Trophoblast cell (in vitro differentiated cells and primary cell): ENCODE measurements around the gene JPH3.
A peak's percentile ranks its signal among the peaks of the same experiment; 100 is the strongest.

Source experiments
- DNase-seq, 2 donors: peaks; one replicate each; pipeline ENCODE4 v3.0.0-alpha.2; 2016
- H2AFZ ChIP-seq: 2 replicates; pipeline ENCODE4 v1.6.1; 2013; ENCODE audit warnings: low read length, moderate library complexity, mild to moderate bottlenecking; ENCODE audit not compliant: insufficient read depth, poor library complexity
- H2AK5ac ChIP-seq: 2 replicates; pipeline ENCODE4 v1.6.1; 2013; ENCODE audit warnings: mild to moderate bottlenecking, low read length
- H2BK120ac ChIP-seq: 2 replicates; pipeline ENCODE4 v1.6.1; 2013; ENCODE audit warnings: low read length, mild to moderate bottlenecking, moderate library complexity; ENCODE audit not compliant: insufficient read depth, poor library complexity
- H2BK12ac ChIP-seq: 2 replicates; pipeline ENCODE4 v1.6.1; 2013; ENCODE audit warnings: mild to moderate bottlenecking, low read length, moderate library complexity
- H2BK5ac ChIP-seq: 2 replicates; pipeline ENCODE4 v1.6.1; 2013; ENCODE audit warnings: low read length, low read depth, moderate library complexity, mild to moderate bottlenecking; ENCODE audit not compliant: poor library complexity
- H3K14ac ChIP-seq: 2 replicates; pipeline ENCODE4 v1.6.1; 2013; ENCODE audit warnings: mild to moderate bottlenecking, low read length
- H3K18ac ChIP-seq: 2 replicates; pipeline ENCODE4 v1.6.1; 2013; ENCODE audit warnings: mild to moderate bottlenecking, low read length
- H3K23ac ChIP-seq: 2 replicates; pipeline ENCODE4 v1.6.1; 2013; ENCODE audit warnings: low read length
- H3K27ac ChIP-seq: 2 replicates; pipeline ENCODE4 v1.5.1; 2013; ENCODE audit warnings: low read depth, mild to moderate bottlenecking, inconsistent platforms, low read length, moderate library complexity
- H3K27me3 ChIP-seq: 2 replicates; pipeline ENCODE4 v1.6.1; 2013; ENCODE audit warnings: inconsistent platforms, mild to moderate bottlenecking, low read length, moderate library complexity; ENCODE audit not compliant: insufficient read depth
- H3K36me3 ChIP-seq, 2 experiments: 1 replicate in 1 of 2; 2 replicates in 1 of 2; pipeline ENCODE4 v1.6.1; 2013; ENCODE audit warnings: low read length in 2 of 2, mild to moderate bottlenecking in 2 of 2, moderate library complexity in 1 of 2; ENCODE audit not compliant: insufficient read depth in 2 of 2, control insufficient read depth in 1 of 2
- H3K4ac ChIP-seq: 2 replicates; pipeline ENCODE4 v1.6.1; 2013; ENCODE audit warnings: low read depth, mild to moderate bottlenecking, low read length, moderate library complexity
- H3K4me1 ChIP-seq, 2 experiments: 1 replicate in 1 of 2; 2 replicates in 1 of 2; pipeline ENCODE4 v1.6.1; 2013; ENCODE audit warnings: low read length in 2 of 2, mild to moderate bottlenecking in 2 of 2, moderate library complexity in 1 of 2; ENCODE audit not compliant: insufficient read depth in 2 of 2, control insufficient read depth in 1 of 2
- H3K4me2 ChIP-seq: 2 replicates; pipeline ENCODE4 v1.6.1; 2013; ENCODE audit warnings: inconsistent platforms, mild to moderate bottlenecking, low read length, moderate library complexity
- H3K4me3 ChIP-seq: 2 replicates; pipeline ENCODE4 v1.5.1; 2013; ENCODE audit warnings: mild to moderate bottlenecking, low read depth, low read length, inconsistent platforms
- H3K79me1 ChIP-seq: one replicate; pipeline ENCODE4 v1.6.1; 2013; ENCODE audit warnings: low read length
- H3K79me2 ChIP-seq: 2 replicates; pipeline ENCODE4 v1.6.1; 2013; ENCODE audit warnings: low read length, mild to moderate bottlenecking; ENCODE audit not compliant: control insufficient read depth, insufficient read depth, poor library complexity
- H3K9ac ChIP-seq: 2 replicates; pipeline ENCODE4 v1.6.1; 2013; ENCODE audit warnings: mild to moderate bottlenecking, low read length
- H3K9me3 ChIP-seq: 2 replicates; pipeline ENCODE4 v1.6.1; 2013; ENCODE audit warnings: low read depth, mild to moderate bottlenecking, control low read depth, inconsistent platforms, low read length; ENCODE audit not compliant: insufficient read depth
- H4K12ac ChIP-seq: 2 replicates; pipeline ENCODE4 v1.6.1; 2013; ENCODE audit warnings: low read depth, mild to moderate bottlenecking, low read length, moderate library complexity
- H4K8ac ChIP-seq: 2 replicates; pipeline ENCODE4 v1.6.1; 2013; ENCODE audit warnings: low read depth, mild to moderate bottlenecking, low read length, moderate library complexity
- H4K91ac ChIP-seq: one replicate; pipeline ENCODE4 v1.6.1; 2013; ENCODE audit warnings: low read depth, mild to moderate bottlenecking, low read length, moderate library complexity
- WGBS: extraction: QIAGEN DNeasy Blood & Tissue Kit; methylation state at CpG from one replicate; pipeline ENCODE4 v1.1.7; 2013; ENCODE audit warnings: missing lambda C conversion rate; ENCODE audit not compliant: insufficient read length, insufficient coverage; ENCODE audit errors: extremely low coverage; 5-methylcytosine and 5-hydroxymethylcytosine counted together

Gene JPH3

GRCh38 chr16:87703071-87703470 is 100.8 kb downstream of the JPH3 start:
- Histone ChIP-seq H3K23ac (no peak overlapping the region), H3K27ac (no peak overlapping the region), H3K4ac (no peak overlapping the region), H3K79me1 (no peaks in the 10 kb centered on the region), H3K4me1 (no peaks in the 10 kb centered on the region), H3K18ac (no peak overlapping the region), H3K9ac (no peak overlapping the region), H2BK120ac (no peak overlapping the region), H3K36me3 (peaks cover 49 to 53% of the 10 kb centered on the region in 2 experiments), H3K9me3 (peaks cover 8% of the 10 kb centered on the region), H2BK12ac (no peak overlapping the region), H2BK5ac (no peak overlapping the region), H4K12ac (no peak overlapping the region), H3K79me2 (no peaks in the 10 kb centered on the region), H4K91ac (no peak overlapping the region), H3K14ac (no peak overlapping the region), H3K4me3 (peak overlapping the region; percentile 21), H2AK5ac (no peak overlapping the region), H2AFZ (no peak overlapping the region), H3K4me2 (no peak overlapping the region), H4K8ac (no peak overlapping the region), H3K27me3 (no peaks in the 10 kb centered on the region)
- no peak for DNase-seq
- WGBS: no CpG with 5 or more reads among the region's 26 CpGs

- Histone ChIP-seq H3K79me1 (no peaks in the 10 kb centered on the region), H3K4me1 (no peaks in the 10 kb centered on the region), H3K9me3 (peaks cover 8% of the 10 kb centered on the region), H3K79me2 (no peaks in the 10 kb centered on the region), H2BK5ac (no peak overlapping the region), H3K27ac (no peak overlapping the region), H3K4me3 (no peak overlapping the region), H4K8ac (no peak overlapping the region), H3K4me2 (no peak overlapping the region), H3K18ac (no peak overlapping the region), H3K14ac (no peak overlapping the region), H2BK120ac (no peak overlapping the region), H4K91ac (no peak overlapping the region), H3K4ac (no peak overlapping the region), H3K23ac (no peak overlapping the region), H2AFZ (no peak overlapping the region), H3K9ac (no peak overlapping the region), H3K36me3 (peaks cover 49 to 55% of the 10 kb centered on the region in 2 experiments), H2AK5ac (no peak overlapping the region), H2BK12ac (no peak overlapping the region), H4K12ac (no peak overlapping the region), H3K27me3 (no peaks in the 10 kb centered on the region)
- no peak for DNase-seq
- no CpG with 5 or more reads among the region's 29 CpGs for WGBS
Observed at GRCh38 chr16:87703835-87704375, 101.6 kb downstream of the JPH3 start.

GRCh38 chr16:87704754-87705353 is 102.5 kb downstream of the JPH3 start:
- H3K9me3 ChIP-seq: peaks cover 8% of the 10 kb centered on the region
- H3K27me3 ChIP-seq: no peaks in the 10 kb centered on the region
- H3K4me1 ChIP-seq: no peaks in the 10 kb centered on the region
- no peak overlapping the region for H2BK120ac ChIP-seq
- no peak for DNase-seq
- no peak overlapping the region for H3K4ac ChIP-seq
- H2AK5ac ChIP-seq: no peak overlapping the region
- H3K18ac ChIP-seq: no peak overlapping the region
- no peak overlapping the region for H3K14ac ChIP-seq
- H3K4me2 ChIP-seq: no peak overlapping the region
- H4K8ac ChIP-seq: no peak overlapping the region
- no peak overlapping the region for H3K9ac ChIP-seq
- H4K12ac ChIP-seq: no peak overlapping the region
- H2BK12ac ChIP-seq: no peak overlapping the region
- peaks cover 51 to 56% of the 10 kb centered on the region in 2 experiments for H3K36me3 ChIP-seq
- no peaks in the 10 kb centered on the region for H3K79me1 ChIP-seq
- no peak overlapping the region for H3K4me3 ChIP-seq
- no peak overlapping the region for H2BK5ac ChIP-seq
- no peaks in the 10 kb centered on the region for H3K79me2 ChIP-seq
- H3K27ac ChIP-seq: no peak overlapping the region
- no CpG with 5 or more reads among the region's 34 CpGs for WGBS
- H4K91ac ChIP-seq: no peak overlapping the region
- H2AFZ ChIP-seq: no peak overlapping the region
- H3K23ac ChIP-seq: no peak overlapping the region

- Histone ChIP-seq H4K8ac (no peak overlapping the region), H3K4ac (no peak overlapping the region), H2BK5ac (no peak overlapping the region), H3K4me2 (no peak overlapping the region), H3K27me3 (no peaks in the 10 kb centered on the region), H2BK12ac (no peak overlapping the region), H3K36me3 (peaks cover 55 to 58% of the 10 kb centered on the region in 2 experiments), H3K4me1 (no peaks in the 10 kb centered on the region), H3K23ac (no peak overlapping the region), H4K91ac (no peak overlapping the region), H2BK120ac (no peak overlapping the region), H3K79me1 (no peaks in the 10 kb centered on the region), H2AK5ac (no peak overlapping the region), H4K12ac (no peak overlapping the region), H3K14ac (no peak overlapping the region), H3K27ac (no peak overlapping the region), H3K79me2 (no peaks in the 10 kb centered on the region), H3K9me3 (peaks cover 8% of the 10 kb centered on the region), H3K4me3 (no peak overlapping the region), H3K9ac (no peak overlapping the region), H3K18ac (no peak overlapping the region), H2AFZ (no peak overlapping the region)
- no peak for DNase-seq
- WGBS: no CpG with 5 or more reads among the region's 31 CpGs
Observed at GRCh38 chr16:87705771-87706277, 103.5 kb downstream of the JPH3 start.
